Chondrocyte (in vitro differentiated cells): ENCODE results near the gene EVI2B. TPM values are rescaled to one million over a fixed set of nuclear protein-coding genes. Genes with fewer than 3 reads are reported as not detected.
"Not testable (repeated sequence)": the region's sequence is repeated elsewhere in the genome, so short reads cannot be mapped to it uniquely, and the experiment has no call there.

Source experiments
- DNase-seq: peaks from one replicate; pipeline ENCODE4 v3.0.0; 2021; ENCODE audit warnings: mixed read lengths, low spot score
- H3K27ac Mint-ChIP-seq: one replicate; pipeline ENCODE4 v1.8.0; 2021; ENCODE audit warnings: mild to moderate bottlenecking, moderate library complexity, mixed read lengths; ENCODE audit not compliant: unreplicated experiment
- H3K27me3 Mint-ChIP-seq: 2 replicates; pipeline ENCODE4 v1.8.0; 2021; ENCODE audit warnings: low read depth, mixed read lengths
- H3K36me3 Mint-ChIP-seq: 2 replicates; pipeline ENCODE4 v1.8.0; 2021; ENCODE audit warnings: low read depth, mixed read lengths
- H3K4me1 Mint-ChIP-seq: 2 replicates; pipeline ENCODE4 v1.8.0; 2021; ENCODE audit warnings: low read depth, mild to moderate bottlenecking, mixed read lengths
- H3K4me3 Mint-ChIP-seq: one replicate; pipeline ENCODE4 v1.8.0; 2021; ENCODE audit warnings: mild to moderate bottlenecking, moderate library complexity, mixed read lengths; ENCODE audit not compliant: unreplicated experiment
- H3K9me3 Mint-ChIP-seq: 2 replicates; pipeline ENCODE4 v1.8.0; 2021; ENCODE audit warnings: low read depth, mixed read lengths
- total RNA-seq: library from RNA; stranded (reverse); gene quantifications from 3 replicates; pipeline ENCODE4 v1.2.1, GENCODE V29; 2021
- TF ChIP-seq, protein P1 (sequence below): fragments of 200-600 bp; sonication (generic); IDR thresholded peaks from 2 replicates; pipeline ENCODE4 v1.5.0; 2021; ENCODE audit warnings: antibody characterized with exemption, mild to moderate bottlenecking, moderate library complexity

The EVI2B gene
- total RNA-seq, 1 donor from 2014 or later = not detected

DNA sequence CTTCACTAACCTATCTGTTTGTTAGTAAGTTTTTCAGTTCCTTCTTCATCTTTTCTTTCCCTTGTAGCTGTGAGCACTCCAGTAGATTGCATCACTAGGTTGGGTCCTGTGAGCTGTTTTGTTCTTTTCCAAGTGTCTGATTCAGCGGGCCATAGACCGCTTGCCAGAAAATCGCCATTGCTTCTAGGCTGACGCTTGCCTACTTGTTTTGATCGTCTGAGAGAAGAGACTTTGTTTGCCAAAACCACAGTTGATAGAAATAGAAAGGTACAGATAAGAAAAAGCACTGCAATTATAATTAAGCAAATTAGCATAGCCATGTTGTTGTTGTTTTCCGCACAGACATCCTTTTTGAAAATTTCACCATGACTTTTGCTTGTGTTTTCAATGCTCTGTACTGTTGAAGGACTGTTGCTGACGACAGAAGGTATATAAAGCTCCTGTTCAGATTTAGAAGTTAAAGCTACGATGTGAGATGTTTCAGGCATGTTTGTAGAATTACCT is 4.5 kb upstream of the EVI2B start:
- peaks cover 26% of the 10 kb centered on the region for H3K4me1 Mint-ChIP-seq
- TF ChIP-seq, protein P1, sequence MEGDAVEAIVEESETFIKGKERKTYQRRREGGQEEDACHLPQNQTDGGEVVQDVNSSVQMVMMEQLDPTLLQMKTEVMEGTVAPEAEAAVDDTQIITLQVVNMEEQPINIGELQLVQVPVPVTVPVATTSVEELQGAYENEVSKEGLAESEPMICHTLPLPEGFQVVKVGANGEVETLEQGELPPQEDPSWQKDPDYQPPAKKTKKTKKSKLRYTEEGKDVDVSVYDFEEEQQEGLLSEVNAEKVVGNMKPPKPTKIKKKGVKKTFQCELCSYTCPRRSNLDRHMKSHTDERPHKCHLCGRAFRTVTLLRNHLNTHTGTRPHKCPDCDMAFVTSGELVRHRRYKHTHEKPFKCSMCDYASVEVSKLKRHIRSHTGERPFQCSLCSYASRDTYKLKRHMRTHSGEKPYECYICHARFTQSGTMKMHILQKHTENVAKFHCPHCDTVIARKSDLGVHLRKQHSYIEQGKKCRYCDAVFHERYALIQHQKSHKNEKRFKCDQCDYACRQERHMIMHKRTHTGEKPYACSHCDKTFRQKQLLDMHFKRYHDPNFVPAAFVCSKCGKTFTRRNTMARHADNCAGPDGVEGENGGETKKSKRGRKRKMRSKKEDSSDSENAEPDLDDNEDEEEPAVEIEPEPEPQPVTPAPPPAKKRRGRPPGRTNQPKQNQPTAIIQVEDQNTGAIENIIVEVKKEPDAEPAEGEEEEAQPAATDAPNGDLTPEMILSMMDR = no peak
- DNase-seq = no peak
- no peak overlapping the region for H3K27ac Mint-ChIP-seq
- no peaks in the 10 kb centered on the region for H3K27me3 Mint-ChIP-seq
- no peaks in the 10 kb centered on the region for H3K36me3 Mint-ChIP-seq
- no peak overlapping the region for H3K4me3 Mint-ChIP-seq
- H3K9me3 Mint-ChIP-seq = no peaks in the 10 kb centered on the region

DNA sequence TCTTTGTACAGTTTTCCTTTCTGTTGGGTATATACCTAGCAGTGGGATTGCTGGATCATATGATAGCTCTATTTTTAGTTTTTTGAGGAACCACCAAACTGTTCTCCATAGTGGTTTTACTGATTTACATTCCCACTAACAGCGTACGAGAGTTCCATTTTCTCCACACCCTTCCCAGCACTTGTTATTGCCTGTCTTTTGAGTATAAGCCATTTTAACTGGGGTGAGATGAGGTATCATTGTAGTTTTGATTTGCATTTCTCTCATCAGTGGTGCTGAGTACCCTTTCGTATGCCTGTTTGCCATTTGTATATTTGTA is 887 bp upstream of the EVI2B start:
- TF ChIP-seq, protein P1 = no peak
- peaks cover 12% of the 10 kb centered on the region for H3K4me1 Mint-ChIP-seq
- no peak overlapping the region for H3K4me3 Mint-ChIP-seq
- H3K27ac Mint-ChIP-seq = no peak overlapping the region
- DNase-seq = no peak
- no peaks in the 10 kb centered on the region for H3K36me3 Mint-ChIP-seq
- H3K27me3 Mint-ChIP-seq = no peaks in the 10 kb centered on the region
- no peaks in the 10 kb centered on the region for H3K9me3 Mint-ChIP-seq

DNA sequence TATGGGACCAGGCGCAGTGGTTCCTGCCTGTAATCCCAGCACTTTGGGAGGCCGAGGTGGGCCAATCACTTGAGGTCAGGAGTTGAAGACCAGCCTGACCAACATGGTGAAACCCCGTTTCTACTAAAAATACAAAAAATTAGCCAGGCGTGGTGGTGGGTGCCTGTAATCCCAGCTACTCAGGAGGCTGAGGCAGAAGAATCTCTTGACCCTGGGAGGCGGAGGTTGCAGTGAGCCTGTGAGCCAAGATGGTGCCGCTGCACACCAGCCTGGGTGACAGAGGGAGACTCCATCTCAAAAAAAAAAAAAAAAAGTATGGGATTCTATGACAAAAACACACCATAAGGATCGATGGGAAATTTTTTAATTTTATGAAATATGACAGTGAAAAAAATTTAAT is 1.6 kb downstream of the EVI2B start:
- H3K9me3 Mint-ChIP-seq, H3K36me3 Mint-ChIP-seq, DNase-seq, H3K27me3 Mint-ChIP-seq, H3K27ac Mint-ChIP-seq, H3K4me3 Mint-ChIP-seq: not testable (repeated sequence)
- H3K4me1 Mint-ChIP-seq = peaks cover 12% of the 10 kb centered on the region

DNA sequence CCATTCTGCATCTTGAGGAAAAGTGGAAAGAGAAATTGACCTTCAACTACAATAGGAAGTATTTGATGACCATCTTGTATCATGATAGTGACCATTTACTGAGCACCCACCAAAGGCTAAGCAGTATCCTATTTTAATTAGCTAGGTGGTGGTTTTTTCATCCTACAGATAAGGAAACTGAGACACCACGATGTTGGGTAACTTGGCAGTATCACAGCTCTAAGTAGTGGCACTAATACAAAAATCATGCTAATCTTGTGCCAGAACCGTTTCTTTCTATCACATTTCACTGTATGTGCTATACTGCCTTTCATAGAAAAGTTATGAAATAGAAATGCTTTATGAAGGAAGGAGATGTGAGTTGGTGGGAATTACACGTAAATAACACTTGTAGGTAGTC is 2.3 kb downstream of the EVI2B start:
- no peak for DNase-seq

DNA sequence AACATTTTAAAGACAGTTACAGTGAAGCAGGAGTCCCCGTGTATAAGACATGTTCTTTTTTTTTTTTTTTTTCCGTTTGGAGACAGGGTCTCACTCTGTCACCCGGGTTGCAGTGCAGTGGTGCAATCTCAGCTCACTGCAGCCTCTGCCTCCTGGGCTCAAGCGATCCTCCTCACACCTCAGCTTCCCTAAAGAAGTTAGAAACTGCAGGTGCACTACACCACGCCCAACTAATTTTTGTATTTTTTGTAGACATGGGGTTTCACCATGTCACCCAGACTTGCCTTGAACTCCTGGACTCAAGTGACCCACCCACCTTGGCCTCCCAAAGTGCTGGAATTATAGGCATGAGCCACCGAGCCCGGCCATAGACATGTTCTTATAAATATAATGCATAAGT is 3.0 kb downstream of the EVI2B start:
- no peak for DNase-seq
- TF ChIP-seq, protein P1 = no peak
- Mint-ChIP-seq H3K4me1 (peaks cover 12% of the 10 kb centered on the region), H3K4me3 (no peak overlapping the region), H3K36me3 (peaks cover 3% of the 10 kb centered on the region), H3K27me3 (no peaks in the 10 kb centered on the region), H3K9me3 (no peaks in the 10 kb centered on the region), H3K27ac (no peak overlapping the region)

More for the DNA sequence above, 2.3 kb downstream of the EVI2B start:
- TF ChIP-seq, protein P1 = no peak
- no peaks in the 10 kb centered on the region for H3K9me3 Mint-ChIP-seq
- H3K4me1 Mint-ChIP-seq = peaks cover 12% of the 10 kb centered on the region
- H3K27ac Mint-ChIP-seq = no peak overlapping the region
- peaks cover 3% of the 10 kb centered on the region for H3K36me3 Mint-ChIP-seq
- H3K4me3 Mint-ChIP-seq = no peak overlapping the region
- no peaks in the 10 kb centered on the region for H3K27me3 Mint-ChIP-seq

DNA sequence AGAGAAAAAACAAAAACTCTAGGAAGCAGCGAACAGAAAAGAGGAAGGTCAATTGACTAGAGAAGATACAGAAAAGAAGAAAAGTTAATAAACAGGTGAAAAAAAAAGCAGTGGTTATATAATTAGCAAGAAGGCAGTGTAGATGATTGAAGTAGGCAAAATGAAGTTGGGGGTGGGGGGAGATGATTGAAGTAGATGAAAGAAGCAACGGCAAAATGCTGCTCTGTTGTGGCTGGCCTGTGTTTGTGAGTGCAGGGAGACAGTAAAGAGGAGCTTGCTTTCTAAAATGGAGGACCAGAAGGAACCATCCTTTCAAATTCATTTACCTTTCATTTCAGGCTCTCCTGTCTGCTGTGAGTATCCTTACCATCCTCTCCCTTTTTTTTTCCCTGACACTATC is 3.6 kb downstream of the EVI2B start:
- DNase-seq = no peak
- Mint-ChIP-seq H3K4me1 (peaks cover 12% of the 10 kb centered on the region), H3K27ac (no peak overlapping the region), H3K27me3 (no peaks in the 10 kb centered on the region), H3K9me3 (no peaks in the 10 kb centered on the region), H3K36me3 (peaks cover 3% of the 10 kb centered on the region), H3K4me3 (no peak overlapping the region)
- TF ChIP-seq, protein P1 = no peak
